ENCODE measurements around the gene SH3BP5.

SH3BP5 gene

DNA sequence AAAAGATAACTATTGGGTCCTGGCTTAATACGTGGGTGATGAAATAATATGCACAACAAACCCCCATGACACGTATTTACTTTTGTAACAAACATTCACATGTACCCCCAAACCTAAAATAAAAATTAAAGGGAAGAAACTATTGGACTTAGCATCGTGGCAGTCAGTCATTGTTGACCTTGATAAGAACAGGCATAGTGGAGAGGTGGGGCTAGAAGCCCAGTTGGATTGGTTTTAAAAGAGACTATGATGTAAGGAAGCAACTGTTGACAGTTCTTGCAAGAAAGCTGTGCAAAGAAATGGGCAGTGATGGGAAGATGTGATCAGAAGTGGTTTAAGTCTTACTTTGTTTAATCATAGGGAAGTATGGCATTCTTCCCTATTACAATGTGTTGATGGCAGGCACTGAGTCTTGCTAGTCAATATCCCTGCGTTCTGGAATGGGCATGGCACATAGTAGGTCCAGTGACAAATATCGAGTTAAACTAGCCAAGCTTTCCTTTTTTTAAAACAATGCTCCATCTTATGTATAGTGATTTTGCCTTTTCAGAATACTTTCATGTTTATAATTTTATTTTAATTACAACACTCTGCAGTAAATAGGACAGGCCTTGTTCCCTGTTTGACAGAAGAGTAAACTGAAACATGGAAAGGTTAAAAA, 88.4 kb downstream of the SH3BP5 start:
- no peak for DNase-seq (ENCODE audit: low spot score)

DNA sequence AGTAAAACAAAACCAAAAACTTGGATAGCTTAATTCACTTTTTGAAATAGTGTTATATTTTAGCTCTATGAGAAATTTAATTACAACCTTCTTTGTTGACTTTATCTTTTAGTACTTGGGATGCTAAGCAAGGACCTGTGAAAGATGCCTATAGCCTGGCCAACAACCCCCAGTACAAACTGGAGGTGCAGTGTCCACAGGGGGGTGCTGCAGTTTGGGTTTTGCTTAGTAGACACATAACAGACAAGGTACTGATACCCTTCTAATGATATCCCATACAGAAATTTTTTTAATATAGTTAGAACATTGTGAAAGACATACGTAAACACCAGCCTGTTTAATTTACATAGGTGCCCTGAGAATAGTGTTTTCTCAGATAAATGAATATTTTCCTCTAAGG, 91.0 kb downstream of the SH3BP5 start:
- DNase-seq (ENCODE audit: low spot score): no peak

DNA sequence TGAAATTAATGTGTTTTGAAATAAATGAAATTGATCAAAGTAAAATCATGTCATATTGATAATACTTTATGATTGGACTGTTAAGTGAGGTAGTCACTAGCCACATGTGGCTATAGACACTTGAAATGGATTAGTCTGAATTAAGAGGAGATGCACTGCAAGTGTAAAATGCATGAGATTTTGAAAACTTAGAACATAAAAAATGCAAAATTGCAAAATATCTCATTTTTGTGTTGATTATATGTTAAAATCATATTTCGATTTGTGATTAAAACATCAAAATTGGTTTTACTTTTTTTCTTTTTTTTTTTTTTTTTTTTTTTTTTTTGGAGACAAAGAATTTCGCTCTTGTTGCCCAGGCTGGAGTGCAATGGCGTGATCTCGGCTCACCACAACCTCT, 103.1 kb downstream of the SH3BP5 start:
- DNase-seq (ENCODE audit: low spot score): no peak

DNA sequence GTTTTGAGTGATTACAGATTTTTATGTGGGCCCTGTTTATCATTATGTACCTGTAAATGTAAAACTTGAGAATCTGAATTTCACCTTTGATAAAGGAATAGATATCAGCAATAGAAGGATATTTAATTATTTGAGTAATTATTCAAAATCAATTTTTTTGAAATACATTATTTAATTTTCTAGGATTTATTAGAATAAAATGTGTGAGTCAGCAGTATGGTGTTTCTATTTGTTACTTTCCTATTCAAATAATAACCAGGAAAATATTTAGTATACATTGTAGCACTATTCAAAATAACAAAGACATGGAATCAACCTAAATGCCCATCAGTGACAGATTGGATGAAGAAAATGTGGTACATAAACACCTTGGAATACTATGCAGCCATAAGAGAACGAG, 104.2 kb downstream of the SH3BP5 start:
- no peak for DNase-seq (ENCODE audit: low spot score)

DNA sequence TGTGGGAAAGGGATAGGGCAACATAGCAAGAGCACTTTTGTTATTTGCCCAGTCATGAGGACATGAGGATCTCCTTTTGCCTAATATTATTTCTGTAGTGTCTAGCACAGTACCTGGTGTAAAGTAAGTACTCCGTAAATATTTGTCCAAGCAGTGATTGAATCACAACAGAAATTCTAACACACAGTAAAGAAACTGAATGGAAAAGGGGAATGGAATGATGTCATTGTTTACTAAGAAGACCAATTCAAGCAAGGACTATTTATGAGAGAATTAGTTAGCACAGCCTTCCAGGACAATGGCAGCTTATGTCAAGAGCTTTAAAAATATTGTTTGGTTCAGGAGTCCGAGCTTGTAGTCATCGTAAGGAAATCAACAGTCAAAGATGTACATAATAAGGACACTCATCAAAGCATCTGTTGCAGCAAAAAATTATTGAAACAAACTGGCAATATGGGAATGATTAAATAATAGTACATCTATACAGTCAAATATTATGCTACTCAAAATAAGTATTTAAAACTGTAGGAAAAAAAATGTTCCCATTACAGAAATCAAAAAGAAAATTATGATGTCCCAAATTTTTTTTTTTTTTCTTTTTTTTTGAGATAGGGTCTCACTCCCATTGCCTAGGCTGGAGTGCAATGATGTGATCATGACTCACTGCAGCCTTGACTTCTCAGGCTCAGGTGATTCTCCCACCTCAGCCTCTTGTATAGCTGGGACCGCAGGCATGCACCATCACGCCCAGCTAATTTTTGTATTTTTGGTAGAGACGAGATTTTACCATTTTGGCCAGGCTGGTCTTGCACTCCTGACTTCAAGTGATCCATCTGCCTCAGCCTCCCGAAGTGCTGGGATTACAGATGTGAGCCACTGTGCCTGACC, 108.5 kb downstream of the SH3BP5 start:
- peak; percentile 83 for DNase-seq (ENCODE audit: low spot score)

DNA sequence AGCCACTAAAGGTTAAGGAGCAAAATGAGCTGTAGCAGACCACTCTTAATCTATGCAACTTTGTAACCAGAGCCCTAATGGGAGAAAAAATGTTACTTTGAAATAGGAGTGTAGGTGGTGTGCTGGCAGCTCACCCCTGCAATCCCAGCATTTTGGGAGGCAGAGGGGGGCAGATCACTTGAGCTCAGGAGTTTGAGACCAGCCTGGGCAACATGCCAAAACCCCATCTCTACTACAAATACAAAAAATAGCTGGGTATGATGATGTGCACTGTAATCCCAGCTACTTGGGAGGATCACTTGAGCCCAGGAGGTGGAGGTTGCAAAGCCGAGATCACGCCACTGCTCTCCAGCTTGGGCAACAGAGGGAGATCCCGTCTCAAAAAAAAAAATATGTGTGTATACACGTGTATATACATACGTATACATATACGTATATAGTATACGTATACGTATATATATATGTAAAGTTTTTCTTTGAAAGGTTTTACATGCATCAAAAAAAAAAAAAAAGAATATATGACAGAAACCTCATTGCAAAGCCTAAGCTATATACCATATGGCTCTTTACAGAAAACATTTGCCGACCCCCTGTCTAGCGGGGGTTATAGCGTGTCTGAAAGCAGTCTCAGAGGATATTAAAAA, 110.7 kb downstream of the SH3BP5 start:
- DNase-seq (ENCODE audit: low spot score): no peak

DNA sequence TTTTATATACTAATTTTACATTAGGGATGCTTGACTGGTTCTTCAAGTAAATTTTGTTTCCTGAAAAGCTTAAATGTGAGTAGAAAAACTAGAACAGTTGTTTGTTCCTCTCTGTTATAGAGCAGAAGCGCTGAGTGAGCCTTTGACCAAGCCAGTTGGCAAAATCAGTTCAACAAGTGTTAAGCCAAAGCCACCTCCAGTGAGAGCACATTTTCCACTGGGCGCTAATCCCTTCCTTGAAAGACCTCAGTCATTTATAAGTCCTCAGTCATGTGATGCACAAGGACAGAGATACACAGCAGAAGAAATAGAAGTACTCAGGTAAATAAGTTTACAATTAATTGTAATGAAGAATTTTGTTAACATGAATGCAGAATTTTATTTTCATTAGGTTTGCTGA, 111.7 kb downstream of the SH3BP5 start:
- no peak for DNase-seq (ENCODE audit: low spot score)

DNA sequence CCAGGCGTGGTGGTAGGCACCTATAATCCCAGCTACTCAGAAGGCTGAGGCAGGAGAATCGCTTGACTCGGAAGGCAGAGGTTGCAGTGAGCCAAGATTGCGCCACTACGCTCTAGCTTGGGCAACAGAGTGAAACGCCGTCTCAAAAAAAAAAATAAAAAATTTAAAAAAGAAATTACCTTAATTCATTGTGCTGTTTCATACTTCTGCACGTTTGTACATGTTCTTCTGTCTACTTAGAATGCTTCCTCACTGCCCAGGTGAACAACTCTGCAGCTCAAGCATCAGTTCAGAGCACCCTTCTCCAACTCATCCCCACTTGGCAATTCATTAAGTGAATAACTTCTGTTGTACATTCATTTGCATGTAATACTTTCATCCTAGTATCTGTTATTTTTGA, 112.3 kb downstream of the SH3BP5 start:
- DNase-seq (ENCODE audit: low spot score): no peak

DNA sequence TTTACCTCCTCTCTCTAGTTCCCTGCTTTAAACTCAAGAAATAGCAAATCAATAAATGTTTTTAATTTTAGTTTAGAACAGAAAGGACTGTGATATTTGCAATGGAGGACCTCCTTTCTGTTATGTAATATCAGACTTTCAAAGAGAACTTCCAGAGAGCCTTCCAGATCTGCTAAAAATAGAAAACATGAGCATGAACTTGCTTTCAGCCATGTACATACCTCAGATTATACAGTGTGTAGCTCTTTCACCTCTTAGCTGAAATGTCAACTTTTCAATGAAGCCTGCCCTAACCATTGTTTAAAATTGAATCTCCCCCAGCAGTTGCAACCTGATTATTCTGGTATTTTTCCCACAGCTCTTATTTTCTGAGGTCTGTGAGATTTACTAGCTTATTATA, 113.7 kb downstream of the SH3BP5 start:
- DNase-seq (ENCODE audit: low spot score): no peak

DNA sequence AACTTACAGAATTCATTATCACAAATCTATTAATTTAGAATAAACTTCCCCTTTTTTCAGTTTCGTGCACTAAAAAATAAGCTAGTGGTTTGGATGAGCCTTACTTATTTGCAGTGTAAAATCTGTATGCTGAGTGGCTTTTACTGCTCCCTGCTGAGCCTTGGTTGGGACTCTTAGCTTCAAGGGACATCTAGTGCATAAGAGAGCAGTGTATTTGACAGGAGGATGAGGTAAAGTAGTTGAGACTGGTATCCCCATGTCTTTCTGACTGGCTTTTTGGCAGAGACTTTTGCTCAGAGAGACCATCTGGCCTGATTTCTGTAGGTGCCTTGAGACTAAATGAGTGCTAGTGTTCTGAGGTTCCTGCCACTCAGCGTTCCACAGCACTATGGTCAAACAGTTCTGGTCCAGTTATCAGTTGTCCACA, 114.5 kb downstream of the SH3BP5 start:
- DNase-seq (ENCODE audit: low spot score): no peak

DNA sequence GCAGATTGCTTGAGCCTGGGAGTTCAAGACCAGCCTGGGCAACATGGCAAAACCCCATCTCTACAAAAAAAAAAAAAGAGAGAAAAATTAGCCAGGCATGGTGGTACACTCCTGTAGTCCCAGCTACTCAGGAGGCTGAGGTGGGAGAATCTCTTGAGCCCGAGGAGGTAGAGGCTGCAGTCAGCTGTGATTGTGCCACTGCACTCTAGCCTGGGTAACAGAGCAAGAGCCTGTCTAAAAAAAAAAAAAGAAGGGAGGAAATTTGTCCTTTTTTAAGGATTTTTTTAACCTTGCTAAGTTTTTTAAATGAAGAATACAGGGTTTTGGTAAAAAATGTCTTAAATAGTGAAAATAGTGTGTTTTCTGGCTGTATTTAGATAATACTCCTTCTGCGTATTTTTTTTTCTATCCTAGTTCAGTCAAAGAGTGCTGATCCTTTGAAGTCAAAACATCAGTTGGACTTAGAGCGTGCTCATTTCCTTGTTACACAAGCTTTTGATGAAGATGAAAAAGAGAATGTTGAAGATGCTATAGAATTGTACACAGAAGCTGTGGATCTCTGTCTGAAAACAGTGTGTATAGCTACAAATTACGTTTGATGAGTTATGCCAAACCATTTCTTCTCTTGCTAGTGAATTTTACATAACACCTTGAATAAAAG, 115.2 kb downstream of the SH3BP5 start:
- DNase-seq (ENCODE audit: low spot score): no peak

DNA sequence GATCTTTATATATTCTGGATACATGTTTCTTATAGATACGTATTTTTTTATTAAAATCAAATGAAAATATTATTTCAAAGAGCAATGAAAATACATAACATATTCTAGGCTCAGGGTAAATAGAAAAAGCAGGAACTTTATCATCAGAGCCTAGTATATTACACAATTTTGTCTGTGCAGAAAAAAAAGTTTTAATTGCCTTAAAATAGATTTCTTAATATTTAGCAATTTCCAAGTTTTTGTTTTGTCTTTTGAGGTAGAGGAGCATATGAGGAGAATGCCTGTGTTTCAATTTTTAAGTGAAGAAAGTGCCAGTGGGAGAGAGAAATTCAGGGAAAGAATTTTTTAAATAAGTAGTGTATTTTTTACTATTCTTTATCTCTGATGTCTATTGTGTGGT, 115.9 kb downstream of the SH3BP5 start:
- DNase-seq (ENCODE audit: low spot score): no peak

DNA sequence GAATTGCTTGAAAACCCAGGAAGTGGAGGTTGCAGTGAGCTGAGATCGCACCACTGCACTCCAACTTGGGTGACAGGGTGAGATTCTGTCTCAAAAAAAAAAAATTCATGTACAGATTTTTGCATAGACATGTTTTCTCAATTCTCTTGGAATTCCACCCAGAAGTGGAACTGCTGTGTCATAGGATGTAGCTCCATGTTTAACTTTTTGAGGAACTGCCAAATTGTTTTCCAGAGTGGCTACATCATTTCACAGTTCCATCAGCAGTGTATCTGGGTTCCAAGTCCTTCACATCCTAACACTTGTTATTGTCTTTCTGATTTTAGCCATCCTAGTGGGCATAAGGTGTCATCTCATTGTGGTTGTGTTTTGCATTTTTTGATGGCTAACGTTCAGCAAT, 116.4 kb downstream of the SH3BP5 start:
- DNase-seq (ENCODE audit: low spot score): no peak

DNA sequence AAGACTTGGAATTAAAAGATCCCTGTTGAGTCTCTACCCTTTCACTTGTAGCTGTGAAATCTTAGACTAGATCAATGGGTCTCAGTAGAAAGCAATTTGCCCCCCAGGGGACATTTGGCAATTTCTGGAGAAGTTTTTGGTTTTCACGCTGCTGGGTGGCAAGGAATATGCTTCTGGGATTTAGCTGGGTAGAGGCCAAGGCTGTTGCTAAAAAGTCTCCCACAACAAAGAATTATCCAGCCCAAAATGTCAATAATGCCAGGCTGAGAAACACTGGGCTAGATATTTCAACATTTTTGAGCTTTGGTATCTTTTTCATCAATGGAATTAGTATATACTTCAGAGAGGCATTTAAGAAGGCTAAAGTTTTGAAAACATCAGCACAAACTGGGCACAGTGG, 117.6 kb downstream of the SH3BP5 start:
- no peak for DNase-seq (ENCODE audit: low spot score)

DNA sequence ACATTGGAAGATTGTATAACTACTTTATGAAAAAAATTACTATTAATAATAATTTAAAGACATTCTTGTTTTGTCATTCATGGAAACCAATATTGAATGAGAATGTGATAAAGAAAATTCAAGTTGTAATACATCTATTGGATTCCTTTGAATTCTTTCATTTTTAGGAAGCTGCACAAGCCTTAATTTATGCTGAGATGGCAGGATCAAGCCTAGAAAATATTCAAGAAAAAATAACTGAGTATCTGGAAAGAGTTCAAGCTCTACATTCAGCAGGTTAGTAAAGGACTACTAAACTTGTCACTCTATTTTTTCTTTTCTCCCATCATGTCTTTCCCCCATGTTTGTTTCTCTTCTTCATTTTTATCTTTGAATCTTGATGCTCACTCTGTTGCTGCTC, 120.4 kb downstream of the SH3BP5 start:
- no peak for DNase-seq (ENCODE audit: low spot score)

DNA sequence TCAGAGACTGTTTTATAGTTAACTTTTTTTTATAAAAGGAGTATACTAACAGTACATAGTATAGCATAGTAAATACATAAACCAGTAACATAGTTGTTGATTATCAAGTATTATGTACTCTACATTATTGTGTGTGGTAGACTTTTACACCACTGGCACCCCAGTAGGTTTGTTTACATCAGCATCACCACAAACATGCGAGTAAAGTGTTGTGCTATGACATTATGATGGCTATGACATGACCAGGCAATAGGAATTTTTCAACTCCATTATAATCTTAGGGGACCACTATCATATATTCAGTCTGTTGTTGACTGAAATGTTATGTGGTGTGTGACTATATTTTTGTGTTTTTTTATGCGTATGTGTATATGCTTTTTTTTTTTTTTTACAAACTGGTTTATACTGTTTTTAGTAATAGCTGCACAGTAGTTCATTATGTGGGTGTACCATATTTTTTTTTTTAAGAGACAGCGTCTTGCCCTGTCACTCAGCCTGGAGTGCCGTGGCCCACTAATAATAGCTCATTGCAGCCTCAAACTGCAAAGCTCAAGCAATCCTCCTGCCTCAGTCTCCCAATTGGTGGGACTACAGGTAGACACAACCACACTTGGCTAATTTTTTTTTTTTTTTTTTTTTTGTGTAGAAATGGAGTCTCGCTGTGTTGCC, 124.4 kb downstream of the SH3BP5 start:
- DNase-seq (ENCODE audit: low spot score): no peak

DNA sequence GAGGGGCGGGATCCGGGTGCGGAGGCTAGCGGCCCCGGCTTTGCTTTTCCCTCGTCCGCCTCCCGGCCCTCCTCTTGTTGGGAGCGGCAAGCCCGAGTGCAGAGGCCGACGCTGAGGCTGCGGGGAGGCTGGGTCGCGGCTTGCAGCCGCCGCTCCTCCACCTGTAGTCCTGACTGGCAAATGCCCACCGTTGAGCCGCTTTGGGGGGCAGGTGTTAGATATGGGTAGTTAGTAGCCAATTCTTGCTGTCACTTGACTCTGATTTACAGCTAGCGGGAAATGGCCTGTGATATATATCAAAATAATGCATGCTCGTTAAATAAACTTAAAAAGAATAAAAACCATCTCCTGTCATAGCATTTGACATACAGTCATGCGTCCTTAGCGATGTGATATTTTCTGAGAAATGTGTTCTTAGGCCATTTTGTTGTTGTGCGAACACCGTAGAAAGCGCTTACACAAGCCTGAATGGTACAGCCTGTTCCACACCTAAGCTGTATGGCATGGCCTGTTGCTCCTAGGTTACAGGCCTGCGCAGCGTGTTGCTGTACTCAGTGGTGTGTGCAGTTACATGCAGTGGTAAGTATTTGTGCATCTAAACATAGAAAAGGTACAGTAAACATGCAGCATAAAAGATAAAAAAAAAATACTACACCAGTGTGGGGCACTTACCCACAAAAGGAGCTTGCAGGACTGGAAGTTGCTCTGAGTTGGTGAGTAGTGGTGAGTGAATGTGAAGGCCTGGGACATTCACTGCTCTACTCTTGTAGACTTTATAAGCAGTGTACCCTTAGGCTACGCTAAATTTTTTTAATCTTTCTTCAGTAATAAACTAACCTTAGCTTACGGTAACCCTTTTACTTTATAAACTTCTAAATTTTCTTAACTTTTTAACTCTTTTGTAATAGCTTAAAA, 125.5 kb downstream of the SH3BP5 start:
- peak; percentile 47 for DNase-seq (ENCODE audit: low spot score)

DNA sequence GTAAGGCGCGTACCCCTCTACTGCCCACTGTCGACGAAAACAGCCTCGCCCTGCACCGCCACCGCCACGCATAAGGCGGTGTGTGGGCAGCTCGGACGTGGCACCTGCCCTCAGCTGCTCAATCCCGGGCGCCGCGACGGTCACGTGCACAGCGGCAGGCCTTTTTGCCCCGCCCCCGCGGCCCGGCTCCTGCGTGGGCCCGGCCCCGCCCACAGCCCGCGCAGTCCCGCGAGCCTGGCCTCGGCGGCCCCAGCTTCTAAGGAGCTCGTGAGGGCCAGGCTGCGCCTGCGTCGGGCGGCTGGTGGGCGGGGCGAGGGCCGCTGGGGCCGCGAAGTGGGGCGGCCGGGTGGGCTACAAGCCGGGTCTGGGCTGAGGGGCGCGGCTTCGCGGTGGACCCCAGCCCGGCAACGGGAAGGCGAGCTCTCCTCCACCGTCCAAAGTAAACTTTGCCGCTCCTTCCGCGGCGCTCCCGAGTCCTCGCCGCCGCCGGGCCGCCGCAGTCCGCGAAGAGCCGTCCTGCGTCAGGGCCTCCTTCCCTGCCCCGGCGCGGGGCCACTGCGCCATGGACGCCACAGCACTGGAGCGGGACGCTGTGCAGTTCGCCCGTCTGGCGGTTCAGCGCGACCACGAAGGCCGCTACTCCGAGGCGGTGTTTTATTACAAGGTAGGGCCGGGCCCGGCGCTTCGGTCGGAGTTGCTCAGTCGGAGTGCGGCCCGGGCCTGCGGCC, 126.3 kb downstream of the SH3BP5 start, which contains the start of gene CAPN7:
Gene CAPN7, plus strand, starts transcription at position 313 of the 728 bp plus-strand sequence. Its CDS starts 250 bp downstream, at position 563.
- peak; percentile 93 for DNase-seq (ENCODE audit: low spot score)

DNA sequence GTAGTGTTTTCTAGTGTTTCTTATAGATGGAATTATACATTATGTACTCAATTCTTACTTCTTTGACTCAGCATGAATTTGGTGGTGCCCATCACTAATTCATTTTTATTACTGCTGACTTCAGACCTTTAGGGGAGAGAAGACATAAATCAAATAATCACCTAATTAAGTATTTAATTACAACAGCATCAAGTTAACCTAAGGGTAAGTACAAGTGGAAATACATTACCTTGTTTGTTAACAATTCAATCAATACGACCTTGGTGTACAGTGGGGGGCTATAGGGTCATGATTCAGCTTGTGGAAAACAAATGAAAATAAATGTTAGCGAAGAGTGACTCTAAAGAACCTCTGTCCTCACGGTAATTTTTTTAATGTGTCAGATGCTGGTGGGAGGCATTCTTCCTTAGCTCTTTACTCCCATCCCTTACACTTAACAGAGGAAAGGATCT, 126.9 kb downstream of the SH3BP5 start:
- peak; percentile 31 for DNase-seq (ENCODE audit: low spot score)
